ENCODE results near the gene DCDC2C. TPM values are rescaled to one million over a fixed set of nuclear protein-coding genes. Genes with fewer than 3 reads are reported as not detected.

Gene DCDC2C
- total RNA-seq, 1 donor from 2014 or later: not detected

- H3K9me3 Mint-ChIP-seq: no peaks in the 10 kb centered on the region
- no peaks in the 10 kb centered on the region for H3K4me1 Mint-ChIP-seq (ENCODE audit: unreplicated experiment)
- peaks cover 12% of the 10 kb centered on the region for H3K27me3 Mint-ChIP-seq
- H3K27ac Mint-ChIP-seq: no peak overlapping the region
- no peak for TF ChIP-seq CTCF (conservative IDR thresholded peaks at IDR 0.05)
- peak; percentile 36 for DNase-seq (ENCODE audit: extremely low spot score, unreplicated experiment)
- H3K36me3 Mint-ChIP-seq: no peaks in the 10 kb centered on the region
- no peak overlapping the region for H3K4me3 Mint-ChIP-seq
Observed at GRCh38 chr2:3677436-3677835, 25.9 kb upstream of the DCDC2C start.

- peak; percentile 25 for DNase-seq (ENCODE audit: extremely low spot score, unreplicated experiment)
- no peak overlapping the region for H3K27ac Mint-ChIP-seq
- no peaks in the 10 kb centered on the region for H3K9me3 Mint-ChIP-seq
- no peak for TF ChIP-seq CTCF (conservative IDR thresholded peaks at IDR 0.05)
- no peaks in the 10 kb centered on the region for H3K36me3 Mint-ChIP-seq
- no peaks in the 10 kb centered on the region for H3K4me1 Mint-ChIP-seq (ENCODE audit: unreplicated experiment)
- peaks cover 12% of the 10 kb centered on the region for H3K27me3 Mint-ChIP-seq
- no peak overlapping the region for H3K4me3 Mint-ChIP-seq
Observed at GRCh38 chr2:3678212-3678611, 25.2 kb upstream of the DCDC2C start.

- H3K9me3 Mint-ChIP-seq: no peaks in the 10 kb centered on the region
- no peaks in the 10 kb centered on the region for H3K4me1 Mint-ChIP-seq (ENCODE audit: unreplicated experiment)
- no peak for DNase-seq (ENCODE audit: extremely low spot score, unreplicated experiment)
- no peak overlapping the region for H3K4me3 Mint-ChIP-seq
- no peaks in the 10 kb centered on the region for H3K36me3 Mint-ChIP-seq
- TF ChIP-seq CTCF (conservative IDR thresholded peaks at IDR 0.05): no peak
- H3K27me3 Mint-ChIP-seq: peaks cover 9% of the 10 kb centered on the region
- H3K27ac Mint-ChIP-seq: no peak overlapping the region
Observed at GRCh38 chr2:3679180-3679579, 24.2 kb upstream of the DCDC2C start.

- Mint-ChIP-seq H3K4me1 (ENCODE audit: unreplicated experiment) (no peaks in the 10 kb centered on the region), H3K9me3 (no peaks in the 10 kb centered on the region), H3K27me3 (peaks cover 9% of the 10 kb centered on the region), H3K27ac (no peak overlapping the region), H3K4me3 (no peak overlapping the region), H3K36me3 (no peaks in the 10 kb centered on the region)
- TF ChIP-seq CTCF (conservative IDR thresholded peaks at IDR 0.05): no peak
- DNase-seq (ENCODE audit: extremely low spot score, unreplicated experiment): peak; percentile 48
Observed at GRCh38 chr2:3679616-3680393, 23.6 kb upstream of the DCDC2C start.

- H3K9me3 Mint-ChIP-seq: no peaks in the 10 kb centered on the region
- DNase-seq (ENCODE audit: extremely low spot score, unreplicated experiment): peak; percentile 50
- no peaks in the 10 kb centered on the region for H3K4me1 Mint-ChIP-seq (ENCODE audit: unreplicated experiment)
- H3K27me3 Mint-ChIP-seq: peaks cover 9% of the 10 kb centered on the region
- no peak for TF ChIP-seq CTCF (conservative IDR thresholded peaks at IDR 0.05)
- no peaks in the 10 kb centered on the region for H3K36me3 Mint-ChIP-seq
- no peak overlapping the region for H3K4me3 Mint-ChIP-seq
- H3K27ac Mint-ChIP-seq: no peak overlapping the region
Observed at GRCh38 chr2:3680548-3681345, 22.6 kb upstream of the DCDC2C start.
